Fibroblast of skin of right biceps (primary cell): ENCODE measurements around the gene LRRTM1.

ENCODE experiments used
- DNase-seq: peaks from one replicate; pipeline ENCODE4 v3.0.0-alpha.2; 2013

The LRRTM1 gene

GRCh38 chr2:80302001-80302313, 2.6 kb downstream of the LRRTM1 start:
- no peak for DNase-seq

GRCh38 chr2:80300954-80301353, 3.6 kb downstream of the LRRTM1 start:
- DNase-seq = no peak

GRCh38 chr2:80300346-80300745, 4.2 kb downstream of the LRRTM1 start:
- no peak for DNase-seq

GRCh38 chr2:80299661-80300060, 4.9 kb downstream of the LRRTM1 start:
- no peak for DNase-seq

GRCh38 chr2:80298954-80299353, 5.6 kb downstream of the LRRTM1 start:
- no peak for DNase-seq

GRCh38 chr2:80293039-80293438, 11.5 kb downstream of the LRRTM1 start:
- DNase-seq = no peak

- no peak for DNase-seq
Observed at GRCh38 chr2:80292474-80292873, 12.1 kb downstream of the LRRTM1 start.

GRCh38 chr2:80291656-80292055, 12.9 kb downstream of the LRRTM1 start:
- DNase-seq = no peak

- peak; percentile 36 for DNase-seq
Observed at GRCh38 chr2:80288576-80288975, 16.0 kb downstream of the LRRTM1 start.

- DNase-seq = no peak
Observed at GRCh38 chr2:80281049-80281448, 23.5 kb downstream of the LRRTM1 start.

GRCh38 chr2:80280598-80280997, 24.0 kb downstream of the LRRTM1 start:
- DNase-seq = no peak

- DNase-seq = no peak
Observed at GRCh38 chr2:80269806-80270205, 34.7 kb downstream of the LRRTM1 start.

- no peak for DNase-seq
Observed at GRCh38 chr2:80266231-80266630, 38.3 kb downstream of the LRRTM1 start.

- DNase-seq = no peak
Observed at GRCh38 chr2:80259292-80259691, 45.3 kb downstream of the LRRTM1 start.

GRCh38 chr2:80258793-80259192, 45.8 kb downstream of the LRRTM1 start:
- no peak for DNase-seq

- DNase-seq = no peak
Observed at GRCh38 chr2:80258341-80258740, 46.2 kb downstream of the LRRTM1 start.

- no peak for DNase-seq
Observed at GRCh38 chr2:80257450-80257849, 47.1 kb downstream of the LRRTM1 start.

GRCh38 chr2:80256782-80257167, 47.8 kb downstream of the LRRTM1 start:
- DNase-seq = no peak

GRCh38 chr2:80255918-80256781, 48.4 kb downstream of the LRRTM1 start:
- peak; percentile 30 for DNase-seq

GRCh38 chr2:80252294-80252986, 52.1 kb downstream of the LRRTM1 start:
- no peak for DNase-seq
